K562 (cell line): ENCODE measurements around the gene GYPC. TPM values are rescaled to one million over a fixed set of nuclear protein-coding genes. Genes with fewer than 3 reads are reported as not detected.

Experiments used
- RAD21 ChIP-seq, 2 experiments: fragments of 250-450 bp in 1 of 2; fragments of 450-650 bp in 1 of 2; sonication (Bioruptor Pico) in 1 of 2; formaldehyde crosslinking in 1 of 2; IDR thresholded peaks in 1 of 2; conservative IDR thresholded peaks in 1 of 2; 2 replicates each; pipeline versions ENCODE4 v1.4.0 to v1.8.0; 2020 to 2022; ENCODE audit warnings: mild to moderate bottlenecking in 2 of 2, moderate library complexity in 1 of 2
- polyA plus RNA-seq, 8 experiments: library from polyadenylated mRNA; depleted of rRNA in 4 of 8; stranded (reverse) in 5 of 8; unstranded in 3 of 8; fragments of >200 nt; fragmentation: Nextera tagmentation in 2 of 8; fragmentation: Illumina TruSeq in 1 of 8; extraction: Ambion mirVana in 2 of 8; extraction: Trizol in 1 of 8; gene quantifications; 2 replicates each; pipeline versions ENCODE4 v1.2.1 to v1.2.3, GENCODE V29; 2011 to 2014; ENCODE audit warnings: inconsistent platforms in 1 of 8, missing spikeins in 1 of 8
- total RNA-seq, 7 experiments: library from RNA; depleted of rRNA in 6 of 7; stranded (reverse); fragments of >200 nt in 6 of 7; fragmentation: Illumina TruSeq in 2 of 7; extraction: Trizol in 2 of 7; gene quantifications; 2 replicates each; pipeline versions ENCODE4 v1.2.1 to v1.2.3, GENCODE V29; 2011 to 2021; ENCODE audit warnings: low replicate concordance in 1 of 7
- TF ChIP-seq, protein P1 (sequence below), 2 experiments: fragments of 450-650 bp; formaldehyde crosslinking in 1 of 2; IDR thresholded peaks; 2 replicates each; pipeline versions ENCODE4 v1.4.0 to v1.6.1; 2014 to 2020; ENCODE audit warnings: mild to moderate bottlenecking in 2 of 2, borderline replicate concordance in 1 of 2, low read depth in 1 of 2

The GYPC gene
- total and polyA plus RNA-seq, 9 of the 15 experiments (the other 6 are each of a cell fraction or from before 2014, with no cell fraction given): 50.6 to 282 (median 194) TPM

DNA sequence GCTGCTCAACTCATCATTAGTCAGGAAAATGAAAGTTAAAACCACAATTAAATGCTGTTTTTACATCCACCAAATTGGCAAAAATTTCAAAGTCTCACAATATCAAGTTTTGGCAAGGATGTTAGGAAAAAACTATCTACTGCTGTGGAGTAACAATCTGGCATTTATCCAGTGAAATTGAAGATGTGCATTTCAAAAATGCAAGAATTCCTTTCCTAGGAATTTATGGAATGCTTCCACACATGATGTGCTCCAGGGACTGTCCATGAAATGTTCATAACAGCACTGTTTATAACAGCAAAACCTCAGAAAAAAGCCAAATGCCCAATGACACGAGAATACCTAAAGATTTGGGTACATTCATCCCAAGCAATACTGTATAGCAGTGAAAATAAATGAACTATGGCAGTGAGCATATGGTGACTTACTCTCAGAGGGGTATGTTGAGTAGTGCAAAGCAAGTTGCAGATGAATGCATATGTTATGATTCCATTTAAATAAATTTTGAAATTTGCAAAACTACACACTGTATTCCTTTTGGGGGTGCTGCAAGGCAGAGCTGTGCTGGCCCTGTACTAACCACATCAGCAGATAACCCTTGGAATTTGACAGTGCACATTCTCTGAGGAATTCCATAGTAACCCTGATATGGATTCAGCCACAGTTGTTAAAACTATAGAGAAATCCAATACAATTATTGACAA is 41.3 kb upstream of the GYPC start (continued):
- TF ChIP-seq, protein P1, sequence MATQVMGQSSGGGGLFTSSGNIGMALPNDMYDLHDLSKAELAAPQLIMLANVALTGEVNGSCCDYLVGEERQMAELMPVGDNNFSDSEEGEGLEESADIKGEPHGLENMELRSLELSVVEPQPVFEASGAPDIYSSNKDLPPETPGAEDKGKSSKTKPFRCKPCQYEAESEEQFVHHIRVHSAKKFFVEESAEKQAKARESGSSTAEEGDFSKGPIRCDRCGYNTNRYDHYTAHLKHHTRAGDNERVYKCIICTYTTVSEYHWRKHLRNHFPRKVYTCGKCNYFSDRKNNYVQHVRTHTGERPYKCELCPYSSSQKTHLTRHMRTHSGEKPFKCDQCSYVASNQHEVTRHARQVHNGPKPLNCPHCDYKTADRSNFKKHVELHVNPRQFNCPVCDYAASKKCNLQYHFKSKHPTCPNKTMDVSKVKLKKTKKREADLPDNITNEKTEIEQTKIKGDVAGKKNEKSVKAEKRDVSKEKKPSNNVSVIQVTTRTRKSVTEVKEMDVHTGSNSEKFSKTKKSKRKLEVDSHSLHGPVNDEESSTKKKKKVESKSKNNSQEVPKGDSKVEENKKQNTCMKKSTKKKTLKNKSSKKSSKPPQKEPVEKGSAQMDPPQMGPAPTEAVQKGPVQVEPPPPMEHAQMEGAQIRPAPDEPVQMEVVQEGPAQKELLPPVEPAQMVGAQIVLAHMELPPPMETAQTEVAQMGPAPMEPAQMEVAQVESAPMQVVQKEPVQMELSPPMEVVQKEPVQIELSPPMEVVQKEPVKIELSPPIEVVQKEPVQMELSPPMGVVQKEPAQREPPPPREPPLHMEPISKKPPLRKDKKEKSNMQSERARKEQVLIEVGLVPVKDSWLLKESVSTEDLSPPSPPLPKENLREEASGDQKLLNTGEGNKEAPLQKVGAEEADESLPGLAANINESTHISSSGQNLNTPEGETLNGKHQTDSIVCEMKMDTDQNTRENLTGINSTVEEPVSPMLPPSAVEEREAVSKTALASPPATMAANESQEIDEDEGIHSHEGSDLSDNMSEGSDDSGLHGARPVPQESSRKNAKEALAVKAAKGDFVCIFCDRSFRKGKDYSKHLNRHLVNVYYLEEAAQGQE (IDR thresholded peaks at IDR 0.05; ENCODE audit: borderline replicate concordance): peak; percentile 13; the same call in 1 of the 2 replicates
- TF ChIP-seq, protein P1 (CRISPR knock-in tag; IDR thresholded peaks at IDR 0.05; ENCODE audit: low read depth): no peak
- peak; percentile 52 to 61 for TF ChIP-seq RAD21 (CRISPR knock-in tag; conservative IDR thresholded peaks at IDR 0.05 in 1 of 2, IDR thresholded peaks at IDR 0.05 in 1 of 2)
- TF ChIP-seq, all 486 proteins: peak for 4
